Neural cell (in vitro differentiated cells): ENCODE results near the gene SPOP. TPM values are rescaled to one million over a fixed set of nuclear protein-coding genes. Genes with fewer than 3 reads are reported as not detected.

Source experiments
- H2AFZ ChIP-seq: fragments of 200-600, 300-800 bp; sonication (generic), shearing (Covaris generic); 2 replicates; pipeline ENCODE4 v1.6.0; 2014; ENCODE audit warnings: low read depth, mild to moderate bottlenecking, antibody characterized with exemption, low read length, moderate library complexity
- H3F3A ChIP-seq: fragments of 200-600 bp; shearing (Covaris generic); 2 replicates; pipeline ENCODE4 v1.6.1; 2016; ENCODE audit warnings: mild to moderate bottlenecking, moderate library complexity, mixed read lengths, antibody characterized with exemption, low read length; ENCODE audit not compliant: insufficient read depth, poor library complexity, severe bottlenecking
- H3K27ac ChIP-seq: fragments of 200-600, 300-800 bp; sonication (generic), shearing (Covaris generic); 2 replicates; pipeline ENCODE4 v1.5.1; 2014; ENCODE audit warnings: mild to moderate bottlenecking, low read length, moderate library complexity
- H3K27me3 ChIP-seq: fragments of 300-800, 200-600 bp; sonication (generic), shearing (Covaris generic); 2 replicates; pipeline ENCODE4 v1.6.0; 2014; ENCODE audit warnings: mild to moderate bottlenecking, low read depth, low read length, moderate library complexity; ENCODE audit not compliant: insufficient read depth
- H3K36me3 ChIP-seq: fragments of 300-800, 200-600 bp; sonication (generic), shearing (Covaris generic); 2 replicates; pipeline ENCODE4 v1.5.1; 2014; ENCODE audit warnings: mild to moderate bottlenecking, antibody characterized with exemption, low read length, moderate library complexity; ENCODE audit not compliant: insufficient read depth
- H3K4me2 ChIP-seq: fragments of 300-800, 200-600 bp; sonication (generic), shearing (Covaris generic); 2 replicates; pipeline ENCODE4 v1.6.0; 2014; ENCODE audit warnings: mild to moderate bottlenecking, low read length
- H3K4me3 ChIP-seq: fragments of 300-800, 200-600 bp; sonication (generic), shearing (Covaris generic); 2 replicates; pipeline ENCODE4 v1.5.1; 2014; ENCODE audit warnings: mild to moderate bottlenecking, low read length, moderate library complexity
- H3K79me2 ChIP-seq: fragments of 200-600 bp; shearing (Covaris generic); replicated peaks from 2 replicates; pipeline ENCODE4 v1.6.0; 2014; ENCODE audit warnings: mild to moderate bottlenecking, low read length, moderate library complexity; ENCODE audit not compliant: insufficient read depth
- H3K9ac ChIP-seq: fragments of 300-800, 200-600 bp; sonication (generic), shearing (Covaris generic); 2 replicates; pipeline ENCODE4 v1.6.1; 2016; ENCODE audit warnings: mild to moderate bottlenecking, low read length, mixed read lengths
- H3K9me2 ChIP-seq: fragments of 200-600 bp; shearing (Covaris generic); 2 replicates; pipeline ENCODE4 v1.6.1; 2016; ENCODE audit warnings: mild to moderate bottlenecking, low read length, mixed read lengths; ENCODE audit not compliant: insufficient read depth
- H3K9me3 ChIP-seq: fragments of 200-600, 300-800 bp; sonication (generic), shearing (Covaris generic); 2 replicates; pipeline ENCODE4 v1.6.1; 2016; ENCODE audit warnings: mild to moderate bottlenecking, mixed run types, low read length, moderate library complexity, mixed read lengths
- H4K20me1 ChIP-seq: fragments of 200-600 bp; shearing (Covaris generic); 2 replicates; pipeline ENCODE4 v1.6.1; 2016; ENCODE audit warnings: mild to moderate bottlenecking, mixed run types; ENCODE audit not compliant: insufficient read depth
- CTCF ChIP-seq: fragments of 450-650 bp; IDR thresholded peaks from 2 replicates; pipeline ENCODE4 v1.5.1; 2014; ENCODE audit warnings: antibody characterized with exemption, mild to moderate bottlenecking, moderate library complexity; ENCODE audit not compliant: poor library complexity, severe bottlenecking
- EP300 ChIP-seq: fragments of 450-650 bp; conservative IDR thresholded peaks from 2 replicates; pipeline ENCODE4 v1.6.1; 2014; ENCODE audit warnings: antibody characterized with exemption, mild to moderate bottlenecking, moderate library complexity; ENCODE audit not compliant: poor library complexity, severe bottlenecking
- EZH2 ChIP-seq: fragments of 200-600, 300-800 bp; shearing (Covaris generic), sonication (generic); IDR thresholded peaks from 2 replicates; pipeline ENCODE4 v1.6.1; 2014; ENCODE audit warnings: antibody characterized with exemption, low read length, borderline replicate concordance, mild to moderate bottlenecking; ENCODE audit not compliant: insufficient read depth, poor library complexity, severe bottlenecking
- MXI1 ChIP-seq: fragments of 450-650 bp; conservative IDR thresholded peaks from 2 replicates; pipeline ENCODE4 v1.6.1; 2014; ENCODE audit warnings: antibody characterized with exemption, mild to moderate bottlenecking; ENCODE audit not compliant: poor library complexity, severe bottlenecking
- POLR2AphosphoS5 ChIP-seq: IDR thresholded peaks from 2 replicates; pipeline ENCODE4 v1.6.1; 2012
- RAD21 ChIP-seq: fragments of 450-650 bp; conservative IDR thresholded peaks from 2 replicates; pipeline ENCODE4 v1.6.1; 2014; ENCODE audit warnings: antibody characterized with exemption, mild to moderate bottlenecking, moderate library complexity
- SMC3 ChIP-seq: fragments of 450-650 bp; conservative IDR thresholded peaks from 2 replicates; pipeline ENCODE4 v1.6.1; 2014; ENCODE audit warnings: antibody characterized with exemption, mild to moderate bottlenecking, moderate library complexity; ENCODE audit not compliant: poor library complexity
- TAF1 ChIP-seq: IDR thresholded peaks from 2 replicates; pipeline ENCODE4 v1.6.1; 2012; ENCODE audit warnings: low read depth
- polyA plus RNA-seq: library from polyadenylated mRNA; depleted of rRNA; stranded (reverse); fragments of >200 nt; gene quantifications from 2 replicates; pipeline ENCODE4 v1.2.3, GENCODE V29; 2014
- TF ChIP-seq, protein P1 (sequence below): IDR thresholded peaks from 2 replicates; pipeline ENCODE4 v1.6.1; 2012; ENCODE audit warnings: borderline replicate concordance

Gene SPOP
- polyA plus RNA-seq, 1 donor from 2014 or later, result 71.9 TPM

DNA sequence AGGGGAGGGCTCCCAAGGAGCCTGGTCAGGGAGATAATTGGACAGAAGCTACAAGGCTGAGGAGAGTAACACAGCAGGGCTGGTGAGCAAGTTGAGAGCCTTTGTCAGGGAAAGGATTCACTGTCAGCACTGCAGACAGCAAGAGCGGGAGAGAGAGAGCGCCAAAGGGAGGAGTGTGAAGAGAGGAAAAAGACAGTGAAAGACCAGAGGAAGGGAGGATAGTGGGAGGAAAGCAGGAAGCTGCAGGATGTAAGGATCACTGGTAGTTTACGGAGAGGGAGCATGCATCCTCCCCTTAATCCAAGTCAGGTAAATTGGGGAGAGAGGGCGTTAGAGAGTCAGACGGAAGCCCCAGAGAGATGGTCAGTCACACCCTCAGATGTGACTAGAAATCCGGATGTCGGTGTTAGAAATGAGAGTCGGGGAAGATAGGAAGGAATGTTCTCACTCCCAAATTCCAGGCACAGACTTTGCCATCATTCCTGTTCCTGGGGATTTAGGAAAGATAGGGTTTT lies 13.8 kb upstream of the SPOP start:
- H3K9ac ChIP-seq, result no peak overlapping the region
- H3K4me3 ChIP-seq, result no peak overlapping the region
- no peak for TF ChIP-seq POLR2AphosphoS5
- no peak overlapping the region for H2AFZ ChIP-seq
- H3K9me2 ChIP-seq, result no peaks in the 10 kb centered on the region
- no peaks in the 10 kb centered on the region for H3K27me3 ChIP-seq
- H3K79me2 ChIP-seq, result no peaks in the 10 kb centered on the region
- no peaks in the 10 kb centered on the region for H3F3A ChIP-seq
- H3K4me2 ChIP-seq, result no peak overlapping the region
- no peaks in the 10 kb centered on the region for H3K9me3 ChIP-seq
- H4K20me1 ChIP-seq, result no peaks in the 10 kb centered on the region
- H3K27ac ChIP-seq, result no peak overlapping the region
- H3K36me3 ChIP-seq, result no peaks in the 10 kb centered on the region

DNA sequence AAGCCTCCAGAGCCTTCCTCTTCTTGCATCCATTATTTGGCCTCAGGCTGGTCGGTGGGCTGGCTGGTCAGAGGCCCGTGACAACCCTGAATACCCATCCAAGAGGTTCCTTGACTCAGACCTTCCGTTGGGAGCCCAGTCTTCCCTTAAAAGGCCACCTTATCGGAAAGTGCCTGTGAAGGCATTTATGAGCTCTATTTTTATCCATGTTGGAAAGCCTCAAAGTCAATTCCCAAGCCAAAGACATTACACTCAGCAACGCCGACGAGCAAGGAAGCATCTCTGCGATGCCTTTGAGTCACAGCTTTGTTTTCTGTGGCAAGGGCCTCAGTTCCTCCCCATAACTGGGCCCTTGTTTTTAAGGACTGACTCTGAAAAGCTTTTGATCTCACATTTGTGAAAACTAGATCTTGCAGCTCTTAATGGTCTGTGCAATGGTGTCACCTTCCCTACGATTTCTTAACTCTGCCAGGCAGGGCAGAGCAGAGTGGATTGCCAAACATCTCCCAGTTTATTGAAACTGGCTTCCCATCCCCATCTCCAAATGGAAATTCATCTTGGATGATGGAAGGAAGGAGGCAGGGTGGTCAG lies 13.3 kb upstream of the SPOP start:
- TF ChIP-seq TAF1 (no peak), RAD21 (no peak), EZH2 (no peak), CTCF (no peak), SMC3 (no peak), EP300 (no peak), POLR2AphosphoS5 (no peak), MXI1 (no peak)
- TF ChIP-seq, protein P1, sequence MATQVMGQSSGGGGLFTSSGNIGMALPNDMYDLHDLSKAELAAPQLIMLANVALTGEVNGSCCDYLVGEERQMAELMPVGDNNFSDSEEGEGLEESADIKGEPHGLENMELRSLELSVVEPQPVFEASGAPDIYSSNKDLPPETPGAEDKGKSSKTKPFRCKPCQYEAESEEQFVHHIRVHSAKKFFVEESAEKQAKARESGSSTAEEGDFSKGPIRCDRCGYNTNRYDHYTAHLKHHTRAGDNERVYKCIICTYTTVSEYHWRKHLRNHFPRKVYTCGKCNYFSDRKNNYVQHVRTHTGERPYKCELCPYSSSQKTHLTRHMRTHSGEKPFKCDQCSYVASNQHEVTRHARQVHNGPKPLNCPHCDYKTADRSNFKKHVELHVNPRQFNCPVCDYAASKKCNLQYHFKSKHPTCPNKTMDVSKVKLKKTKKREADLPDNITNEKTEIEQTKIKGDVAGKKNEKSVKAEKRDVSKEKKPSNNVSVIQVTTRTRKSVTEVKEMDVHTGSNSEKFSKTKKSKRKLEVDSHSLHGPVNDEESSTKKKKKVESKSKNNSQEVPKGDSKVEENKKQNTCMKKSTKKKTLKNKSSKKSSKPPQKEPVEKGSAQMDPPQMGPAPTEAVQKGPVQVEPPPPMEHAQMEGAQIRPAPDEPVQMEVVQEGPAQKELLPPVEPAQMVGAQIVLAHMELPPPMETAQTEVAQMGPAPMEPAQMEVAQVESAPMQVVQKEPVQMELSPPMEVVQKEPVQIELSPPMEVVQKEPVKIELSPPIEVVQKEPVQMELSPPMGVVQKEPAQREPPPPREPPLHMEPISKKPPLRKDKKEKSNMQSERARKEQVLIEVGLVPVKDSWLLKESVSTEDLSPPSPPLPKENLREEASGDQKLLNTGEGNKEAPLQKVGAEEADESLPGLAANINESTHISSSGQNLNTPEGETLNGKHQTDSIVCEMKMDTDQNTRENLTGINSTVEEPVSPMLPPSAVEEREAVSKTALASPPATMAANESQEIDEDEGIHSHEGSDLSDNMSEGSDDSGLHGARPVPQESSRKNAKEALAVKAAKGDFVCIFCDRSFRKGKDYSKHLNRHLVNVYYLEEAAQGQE, result no peak
- no peaks in the 10 kb centered on the region for H3K79me2 ChIP-seq
- H3K9ac ChIP-seq, result no peak overlapping the region
- H3K27me3 ChIP-seq, result no peaks in the 10 kb centered on the region
- no peak overlapping the region for H2AFZ ChIP-seq
- H3K4me3 ChIP-seq, result no peak overlapping the region
- H3F3A ChIP-seq, result no peaks in the 10 kb centered on the region
- H3K36me3 ChIP-seq, result no peaks in the 10 kb centered on the region
- no peaks in the 10 kb centered on the region for H3K9me3 ChIP-seq
- H3K4me2 ChIP-seq, result no peak overlapping the region
- H4K20me1 ChIP-seq, result no peaks in the 10 kb centered on the region
- H3K27ac ChIP-seq, result no peak overlapping the region
- no peaks in the 10 kb centered on the region for H3K9me2 ChIP-seq

DNA sequence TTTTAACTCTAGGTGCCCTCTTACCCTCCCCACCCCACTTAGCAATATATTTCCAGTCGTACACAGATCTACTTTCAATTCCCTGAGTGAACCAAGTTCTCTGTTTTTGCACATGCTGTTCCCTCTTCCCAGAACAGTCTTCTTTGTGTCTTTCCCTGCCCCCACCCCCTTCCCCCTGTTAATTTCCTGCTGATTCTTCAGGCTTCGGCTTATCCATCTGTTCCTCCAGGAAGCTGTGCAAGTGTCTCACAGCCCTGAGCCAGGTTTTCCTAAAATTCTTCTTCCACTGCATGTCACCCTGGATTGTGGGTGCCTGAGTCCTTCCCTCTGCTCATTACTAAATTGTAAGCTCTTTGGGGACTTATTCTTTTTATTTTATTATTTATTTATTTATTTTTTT lies 12.4 kb upstream of the SPOP start:
- Histone ChIP-seq H3F3A (no peaks in the 10 kb centered on the region), H3K27me3 (no peaks in the 10 kb centered on the region), H2AFZ (no peak overlapping the region), H3K27ac (no peak overlapping the region), H3K4me2 (no peak overlapping the region), H3K4me3 (no peak overlapping the region), H3K9me3 (no peaks in the 10 kb centered on the region), H3K36me3 (no peaks in the 10 kb centered on the region), H4K20me1 (no peaks in the 10 kb centered on the region), H3K9ac (no peak overlapping the region), H3K9me2 (no peaks in the 10 kb centered on the region), H3K79me2 (no peaks in the 10 kb centered on the region)
- TF ChIP-seq CTCF (no peak), EZH2 (no peak), EP300 (no peak), TAF1 (no peak), SMC3 (no peak), POLR2AphosphoS5 (no peak), RAD21 (no peak), MXI1 (no peak)
- TF ChIP-seq, protein P1, result no peak
